HCT116 (cell line): ENCODE data around the gene OR2S2.

ENCODE experiments used
- POLR2A ChIP-seq: IDR thresholded peaks from 2 replicates; pipeline ENCODE4 v1.7.0; 2011; ENCODE audit warnings: borderline replicate concordance; ENCODE audit not compliant: insufficient read depth, insufficient read length; ENCODE audit errors: extremely low read depth
- POLR2AphosphoS5 ChIP-seq: IDR thresholded peaks from 2 replicates; pipeline ENCODE4 v1.6.1; 2011; ENCODE audit warnings: mild to moderate bottlenecking, low read depth, low read length, moderate library complexity
- TCF7L2 ChIP-seq: IDR thresholded peaks from 2 replicates; pipeline ENCODE4 v1.7.0; 2011; ENCODE audit warnings: borderline replicate concordance, inconsistent platforms; ENCODE audit not compliant: insufficient read depth, insufficient read length; ENCODE audit errors: extremely low read depth
- ZNF274 ChIP-seq: fragments of 200-500 bp; sonication (Bioruptor generic); IDR thresholded peaks from 2 replicates; pipeline ENCODE4 v1.6.1; 2014; ENCODE audit warnings: mild to moderate bottlenecking, low read depth, low read length, inconsistent platforms
- TF ChIP-seq, protein P1 (sequence below), 3 experiments: fragments of 200-600 bp in 1 of 3; sonication (generic) in 1 of 3; IDR thresholded peaks in 2 of 3; conservative IDR thresholded peaks in 1 of 3; 2 replicates each; pipeline ENCODE4 v1.5.1; 2012 to 2017; ENCODE audit warnings: low read depth in 2 of 3, low read length in 2 of 3, antibody characterized with exemption in 1 of 3, borderline replicate concordance in 1 of 3, control low read depth in 1 of 3, mild to moderate bottlenecking in 1 of 3, mixed read lengths in 1 of 3, mixed run types in 1 of 3, moderate library complexity in 1 of 3; ENCODE audit not compliant: insufficient read depth in 1 of 3

DNA sequence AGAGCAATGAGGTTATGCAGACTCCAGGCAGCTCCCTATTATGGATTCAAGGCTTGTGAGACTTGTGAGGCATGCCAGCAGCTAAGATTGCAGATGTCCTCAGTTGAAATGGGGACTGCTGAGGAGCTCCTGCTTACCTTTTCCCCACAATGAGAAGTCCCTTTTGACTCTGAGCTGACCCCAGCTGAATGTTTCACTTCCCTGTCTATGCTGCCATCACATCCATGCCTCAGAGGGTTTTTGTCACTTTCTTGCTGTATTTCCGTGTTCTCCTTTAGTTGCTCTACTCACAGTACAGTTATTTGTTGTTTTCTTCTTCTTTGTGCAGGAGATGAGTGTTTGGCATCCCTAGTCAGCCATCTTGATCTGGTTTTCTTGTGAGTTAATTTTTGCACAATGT lies 18.8 kb upstream of the OR2S2 start:
- TF ChIP-seq ZNF274 (no peak), POLR2AphosphoS5 (no peak), POLR2A (no peak), TCF7L2 (no peak)
- TF ChIP-seq, protein P1, sequence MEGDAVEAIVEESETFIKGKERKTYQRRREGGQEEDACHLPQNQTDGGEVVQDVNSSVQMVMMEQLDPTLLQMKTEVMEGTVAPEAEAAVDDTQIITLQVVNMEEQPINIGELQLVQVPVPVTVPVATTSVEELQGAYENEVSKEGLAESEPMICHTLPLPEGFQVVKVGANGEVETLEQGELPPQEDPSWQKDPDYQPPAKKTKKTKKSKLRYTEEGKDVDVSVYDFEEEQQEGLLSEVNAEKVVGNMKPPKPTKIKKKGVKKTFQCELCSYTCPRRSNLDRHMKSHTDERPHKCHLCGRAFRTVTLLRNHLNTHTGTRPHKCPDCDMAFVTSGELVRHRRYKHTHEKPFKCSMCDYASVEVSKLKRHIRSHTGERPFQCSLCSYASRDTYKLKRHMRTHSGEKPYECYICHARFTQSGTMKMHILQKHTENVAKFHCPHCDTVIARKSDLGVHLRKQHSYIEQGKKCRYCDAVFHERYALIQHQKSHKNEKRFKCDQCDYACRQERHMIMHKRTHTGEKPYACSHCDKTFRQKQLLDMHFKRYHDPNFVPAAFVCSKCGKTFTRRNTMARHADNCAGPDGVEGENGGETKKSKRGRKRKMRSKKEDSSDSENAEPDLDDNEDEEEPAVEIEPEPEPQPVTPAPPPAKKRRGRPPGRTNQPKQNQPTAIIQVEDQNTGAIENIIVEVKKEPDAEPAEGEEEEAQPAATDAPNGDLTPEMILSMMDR (IDR thresholded peaks at IDR 0.05 in 2 of 3, conservative IDR thresholded peaks at IDR 0.05 in 1 of 3; ENCODE audit: borderline replicate concordance in 1 of 3, insufficient read depth in 1 of 3, low read depth in 2 of 3, low read length in 2 of 3) = no peak
